HK-2 (cell line): ENCODE data around the gene TUBGCP6.
"Not testable (repeated sequence)": the region's sequence is repeated elsewhere in the genome, so short reads cannot be mapped to it uniquely, and the experiment has no call there.

Experiments
- DNase-seq: peaks from one replicate; pipeline ENCODE4 v3.0.0-alpha.2; 2018; ENCODE audit not compliant: unreplicated experiment

Gene TUBGCP6

DNA sequence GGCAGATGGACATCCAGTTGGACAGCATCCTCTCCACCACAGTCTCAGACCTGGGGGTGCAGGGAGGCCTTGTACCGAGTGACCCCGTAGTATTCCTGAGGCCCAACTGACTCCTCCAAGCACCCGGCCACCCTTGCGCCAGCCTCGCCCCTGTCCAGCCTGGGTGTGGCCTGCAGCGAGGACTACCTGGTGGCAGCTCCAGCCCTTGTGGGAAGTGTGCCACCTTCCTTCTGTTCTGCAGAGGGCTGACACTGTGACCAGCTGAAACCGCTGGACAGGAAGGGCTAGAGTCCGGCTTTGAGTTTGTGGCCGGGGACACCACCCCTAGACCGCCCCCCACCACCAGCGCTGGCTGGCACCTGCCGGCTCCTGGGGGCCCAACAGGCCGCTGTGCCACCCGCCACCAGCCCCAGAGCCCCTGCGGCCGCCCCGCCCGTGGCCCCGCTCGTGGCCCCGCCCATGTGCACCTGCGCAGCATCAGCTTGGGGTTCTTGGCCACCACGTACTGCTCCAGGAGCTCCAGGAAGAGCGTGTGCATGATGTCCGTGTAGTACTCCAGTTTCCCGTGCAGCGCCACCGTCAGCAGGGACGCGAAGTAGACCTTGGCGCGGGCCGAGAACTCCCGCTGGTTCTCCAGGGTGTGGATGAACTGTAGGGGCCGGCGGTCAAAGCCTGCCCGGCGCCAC lies 35.3 kb upstream of the TUBGCP6 start:
- DNase-seq = no peak

DNA sequence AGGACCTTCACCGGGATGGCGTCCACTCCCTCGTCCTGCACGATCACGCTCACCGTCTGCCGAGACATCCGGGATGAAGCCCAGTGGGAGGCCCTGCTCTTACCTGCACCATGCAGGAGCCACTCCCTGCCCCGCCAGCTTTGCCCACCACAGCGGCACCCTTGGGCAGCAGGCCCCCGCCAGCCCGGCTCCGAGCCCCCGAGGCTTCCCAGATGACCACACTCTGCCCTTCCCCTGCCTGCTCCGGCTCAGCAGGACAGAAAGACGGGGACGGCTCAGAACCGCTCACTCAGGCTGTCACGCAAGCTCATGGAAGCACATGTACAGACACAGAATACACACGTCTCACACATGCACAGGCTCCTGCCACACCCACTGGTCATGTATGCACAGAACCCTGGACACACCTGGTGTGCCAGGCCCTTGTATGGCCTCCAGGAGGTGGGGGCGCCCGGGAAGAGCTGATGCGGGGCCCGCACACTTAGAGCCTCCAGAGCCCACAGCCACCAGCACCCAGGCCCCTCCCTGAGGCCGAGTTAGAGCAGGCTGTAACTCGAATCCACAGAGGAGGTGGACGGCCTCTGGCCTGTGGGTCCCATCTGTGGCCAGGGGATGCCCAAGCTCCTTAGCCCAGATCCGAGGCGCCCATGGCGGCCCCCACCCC lies 34.3 kb upstream of the TUBGCP6 start:
- DNase-seq = no peak

GRCh38 chr22:50278461-50278860 lies 33.6 kb upstream of the TUBGCP6 start:
- no peak for DNase-seq

DNA sequence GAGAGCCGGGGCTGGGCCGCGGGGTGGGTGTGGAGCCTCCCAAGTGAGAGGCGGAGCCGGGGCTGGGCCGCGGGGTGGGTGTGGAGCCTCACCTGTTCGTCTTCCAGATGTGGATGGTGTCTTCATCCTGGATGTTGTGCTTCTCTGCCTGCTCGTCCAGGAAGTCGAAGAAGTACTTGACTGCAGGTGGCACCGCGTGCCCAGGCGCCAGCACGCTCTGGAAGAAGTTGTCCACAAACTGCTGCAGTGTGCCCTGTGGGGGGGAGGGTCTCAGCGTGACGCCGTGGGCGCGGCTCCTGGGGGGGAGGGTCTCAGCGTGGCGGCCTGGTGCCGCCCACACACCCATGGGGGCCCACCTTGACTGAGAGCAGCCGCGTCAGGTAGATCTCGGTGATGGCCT lies 32.9 kb upstream of the TUBGCP6 start:
- no peak for DNase-seq

GRCh38 chr22:50276143-50276542 lies 31.3 kb upstream of the TUBGCP6 start:
- peak; percentile 38 for DNase-seq

DNA sequence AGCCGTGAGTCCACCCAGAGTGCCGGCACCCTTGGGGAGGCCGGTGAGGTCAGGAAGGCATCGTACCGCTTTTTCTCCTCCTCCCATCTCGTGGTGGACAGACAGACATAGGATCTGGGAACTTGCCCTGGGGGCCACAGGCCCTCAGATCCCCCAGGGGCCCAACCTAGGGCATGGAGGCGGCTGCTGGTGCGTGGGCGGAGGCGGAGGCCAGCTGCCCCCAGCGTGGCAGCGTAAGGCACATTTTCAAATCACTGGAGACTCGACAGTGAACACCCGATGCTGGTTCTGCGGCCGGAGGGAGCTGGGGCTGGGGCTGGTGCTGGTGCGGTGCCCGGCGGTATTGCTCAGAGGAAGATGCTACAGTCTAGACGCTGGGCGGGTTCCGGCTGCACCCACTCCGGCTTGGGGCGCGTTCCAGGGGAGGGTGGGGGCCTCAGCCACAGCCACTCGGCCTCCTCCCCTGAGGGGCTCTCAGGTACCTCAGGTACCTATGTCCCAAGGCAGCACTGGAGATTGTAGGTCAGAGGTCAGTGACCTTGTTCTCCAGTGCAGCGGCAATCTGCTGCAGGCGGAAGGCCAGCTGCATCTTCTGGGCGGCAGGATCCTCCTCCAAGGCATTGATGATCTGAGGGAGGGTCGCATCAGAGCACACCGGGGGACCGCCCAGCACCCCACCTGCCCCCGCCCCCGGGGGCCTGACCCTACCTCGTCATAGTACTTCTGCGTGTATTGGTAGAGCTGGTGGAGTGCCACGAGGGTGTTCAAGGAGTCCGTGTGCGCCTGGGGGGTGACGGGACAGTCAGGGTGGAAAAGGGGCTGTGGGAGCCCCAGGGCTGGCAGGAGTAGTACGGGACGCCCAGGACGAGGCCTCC lies 30.6 kb upstream of the TUBGCP6 start:
- DNase-seq = no peak

DNA sequence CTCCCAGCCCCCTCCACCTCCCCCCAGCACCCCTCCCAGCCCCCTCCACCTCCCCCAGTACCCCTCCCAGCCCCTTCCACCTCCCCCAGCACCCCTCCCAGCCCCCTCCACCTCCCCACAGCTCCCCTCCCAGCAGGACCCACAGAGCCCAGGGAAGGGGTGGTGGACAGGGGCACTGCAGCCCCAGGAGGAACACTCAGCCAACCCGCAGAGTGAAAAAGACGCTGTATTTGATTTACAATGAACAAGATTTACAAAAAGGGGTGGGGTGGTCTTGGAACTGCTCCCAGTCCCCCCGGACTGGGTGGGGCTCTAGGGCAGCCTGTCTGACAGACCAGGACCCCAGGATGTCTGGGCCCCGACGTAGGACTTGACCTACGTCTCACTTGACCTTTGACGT lies 29.9 kb upstream of the TUBGCP6 start:
- DNase-seq = no peak

GRCh38 chr22:50274311-50274710 lies 29.5 kb upstream of the TUBGCP6 start:
- peak; percentile 56 for DNase-seq

GRCh38 chr22:50273781-50274180 lies 29.0 kb upstream of the TUBGCP6 start:
- not testable (repeated sequence) for DNase-seq

DNA sequence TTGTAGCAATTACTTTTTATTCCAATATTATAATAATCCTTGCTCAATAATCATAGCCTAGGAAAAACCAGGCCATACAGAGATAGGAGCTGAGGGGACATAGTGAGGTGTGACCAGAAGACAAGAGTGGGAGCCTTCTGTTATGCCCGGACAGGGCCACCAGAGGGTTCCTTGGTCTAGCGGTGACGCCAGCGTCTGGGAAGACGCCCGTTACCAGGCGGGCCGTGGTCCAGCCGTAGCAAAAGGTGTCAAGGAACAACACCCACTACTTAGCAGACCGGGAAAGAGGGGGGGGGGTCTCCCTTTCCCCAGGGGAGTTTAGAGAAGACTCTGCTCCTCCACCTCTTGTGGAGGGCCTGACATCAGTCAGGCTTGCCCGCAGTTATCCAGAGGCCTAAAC lies 28.5 kb upstream of the TUBGCP6 start:
- not testable (repeated sequence) for DNase-seq

GRCh38 chr22:50272044-50272802 lies 27.4 kb upstream of the TUBGCP6 start:
- DNase-seq = no peak

GRCh38 chr22:50271519-50271970 lies 26.7 kb upstream of the TUBGCP6 start:
- peak; percentile 62 for DNase-seq

DNA sequence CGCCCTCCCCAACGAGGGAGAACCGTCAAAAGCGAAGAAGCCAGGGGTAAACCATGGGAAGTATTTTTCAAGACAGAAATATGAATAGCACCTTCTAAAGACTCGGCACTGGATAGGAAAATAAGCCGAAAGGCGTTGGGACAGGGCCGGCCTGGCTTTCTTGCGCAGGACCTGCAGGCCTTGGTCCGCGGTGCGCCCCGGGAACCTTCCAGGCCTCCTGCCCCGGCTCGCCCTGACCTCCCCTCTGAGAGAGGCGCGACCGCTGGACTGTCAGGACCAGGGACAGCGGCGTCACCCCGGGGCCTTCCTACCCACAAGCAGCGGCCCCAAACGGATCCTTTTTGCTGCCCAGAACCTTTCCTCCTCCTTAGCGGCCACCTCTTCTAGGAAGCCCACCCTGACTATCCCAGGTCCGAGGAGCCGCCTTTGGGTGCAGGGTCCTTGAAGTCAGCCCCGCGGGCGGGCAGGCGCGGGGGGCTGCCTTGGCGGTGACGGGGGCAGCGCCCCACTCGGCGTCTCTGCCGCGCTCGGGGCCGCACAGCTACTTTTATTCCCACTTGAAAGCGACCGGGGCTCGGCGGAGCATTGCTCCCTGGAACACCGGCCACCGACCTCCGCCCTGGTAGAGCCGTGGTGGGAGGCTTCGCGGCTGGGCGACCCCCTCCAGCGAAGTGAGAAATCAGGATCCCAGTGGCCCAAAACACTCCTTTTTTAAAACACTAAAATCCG lies 26.0 kb upstream of the TUBGCP6 start:
- peak; percentile 76 for DNase-seq

DNA sequence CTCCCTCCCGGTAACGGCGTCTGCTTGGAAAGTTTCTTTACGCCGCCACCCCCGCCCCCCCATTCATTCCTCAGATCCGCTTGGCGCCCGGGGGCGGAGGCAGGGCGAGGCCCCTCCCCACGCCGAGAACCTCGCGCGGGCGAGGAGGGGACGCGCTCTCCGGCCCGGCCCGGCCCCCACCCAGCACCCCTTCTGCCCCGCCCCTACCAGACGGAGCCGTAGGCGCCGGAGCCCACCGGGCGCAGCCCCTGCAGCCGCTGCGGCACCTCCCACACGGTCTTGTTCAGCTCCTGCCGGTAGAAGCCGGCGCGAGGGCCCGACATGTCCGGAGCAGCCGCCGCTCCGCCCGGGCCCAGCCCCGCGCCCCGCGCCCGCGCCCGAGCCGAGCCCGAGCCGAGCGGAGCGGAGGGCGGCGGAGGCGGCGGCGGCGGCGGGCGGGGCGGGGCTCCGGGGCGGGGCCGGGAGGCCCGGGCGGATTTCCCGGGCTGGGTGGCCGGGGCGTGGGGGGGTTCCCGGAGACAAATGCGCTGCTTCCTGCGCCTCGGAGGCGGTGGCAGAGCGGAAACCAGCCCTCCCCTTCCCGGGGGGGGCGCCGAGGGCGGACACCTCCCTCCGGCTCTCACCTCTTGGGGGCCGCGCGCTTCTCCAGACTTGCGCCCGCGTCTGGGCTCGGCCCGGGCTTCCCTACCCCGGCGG lies 25.3 kb upstream of the TUBGCP6 start, which contains the start of gene MAPK11:
Gene MAPK11, minus strand, starts transcription at position 411 of the 696 bp plus-strand sequence. Its CDS starts 88 bp downstream, at position 323.
- DNase-seq = peak; percentile 66

GRCh38 chr22:50269573-50269969 lies 24.7 kb upstream of the TUBGCP6 start:
- no peak for DNase-seq

DNA sequence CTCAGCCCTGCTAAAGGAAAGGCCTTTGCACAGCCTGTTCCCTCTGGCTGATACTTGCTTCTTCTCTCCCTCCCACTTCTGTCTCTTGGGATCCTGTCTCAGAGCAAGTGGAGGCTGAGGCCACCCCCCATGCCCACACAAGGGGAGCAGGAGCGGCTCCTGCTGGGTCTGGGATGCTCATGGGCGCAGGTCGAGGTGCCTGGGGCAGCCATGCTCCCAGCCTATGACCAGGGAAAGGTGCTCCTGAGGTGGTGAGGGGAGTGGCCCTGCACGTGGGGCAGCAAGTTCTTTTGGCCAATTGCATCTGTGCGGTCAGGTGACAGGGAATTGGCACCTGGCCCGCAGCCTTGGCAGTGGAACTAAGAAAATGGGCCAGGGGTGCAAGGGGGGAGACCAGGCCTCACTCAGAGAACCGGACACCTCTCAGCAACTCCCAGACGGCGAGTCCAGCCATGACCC lies 23.9 kb upstream of the TUBGCP6 start:
- no peak for DNase-seq

DNA sequence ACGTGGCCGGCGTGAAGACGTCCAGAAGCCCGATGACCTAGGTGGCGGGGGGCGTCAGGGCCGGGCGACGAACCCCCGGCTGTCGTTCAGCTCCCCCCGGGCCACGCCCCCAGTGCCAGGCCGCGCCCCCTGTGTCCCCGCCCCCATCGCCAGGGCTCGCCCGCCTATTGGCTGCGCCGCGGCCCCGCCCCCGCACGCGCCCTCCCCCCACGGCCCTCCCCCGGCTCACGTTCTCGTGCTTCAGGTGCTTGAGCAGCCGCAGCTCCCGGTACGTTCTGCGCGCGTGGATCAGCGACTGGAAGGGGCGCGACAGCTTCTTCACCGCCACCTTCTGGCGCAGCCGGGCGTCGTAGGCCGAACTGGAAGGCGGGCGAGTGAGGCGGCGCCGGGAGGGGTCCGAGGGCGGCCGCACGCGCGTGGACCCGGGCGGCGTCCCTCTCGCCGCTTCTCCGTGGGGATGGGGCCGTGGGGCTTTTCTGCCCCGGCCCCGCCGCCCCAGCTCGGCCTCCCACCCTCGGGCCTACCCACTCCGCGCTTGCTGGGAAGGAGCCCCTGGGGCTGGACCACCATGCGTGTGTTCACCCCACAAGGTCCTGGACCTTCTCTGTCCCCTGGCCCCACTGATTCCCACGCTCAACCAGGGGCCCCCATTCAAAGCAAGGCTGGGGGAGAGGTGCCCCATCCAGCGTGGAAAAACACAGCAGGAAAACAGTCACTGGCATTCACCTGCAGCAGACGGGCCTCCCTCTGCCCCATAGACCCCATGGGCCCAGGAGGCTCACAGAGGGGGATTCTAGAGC lies 23.0 kb upstream of the TUBGCP6 start:
- DNase-seq = no peak

- no peak for DNase-seq
Observed at GRCh38 chr22:50266994-50267393, 22.2 kb upstream of the TUBGCP6 start.

GRCh38 chr22:50264946-50265669 lies 20.3 kb upstream of the TUBGCP6 start:
- DNase-seq = no peak
